ENCODE results near the gene HS6ST2. TPM values are rescaled to one million over a fixed set of nuclear protein-coding genes. Genes with fewer than 3 reads are reported as not detected.
A peak's percentile ranks its signal among the peaks of the same experiment; 100 is the strongest.

HS6ST2 gene
- polyA plus RNA-seq, 1 of the 3 experiments (the other 2 are of a cell fraction) = 0.05 TPM

GRCh38 chrX:132594129-132594528 is 364.3 kb downstream of the HS6ST2 start:
- TF ChIP-seq PBX3 (IDR thresholded peaks at IDR 0.05) = no peak
- Histone ChIP-seq H3K9me2 (no peaks in the 10 kb centered on the region), H3K36me3 (replicated peaks in 1 of 2; ENCODE audit: control insufficient read depth in 1 of 2, insufficient read depth in 2 of 2, low read length in 1 of 2) (no peaks in the 10 kb centered on the region), H3K4me1 (ENCODE audit: control insufficient read depth in 1 of 2, insufficient read depth in 2 of 2, low read depth in 1 of 2, low read length in 1 of 2) (no peaks in the 10 kb centered on the region; a peak in 1 of 4 replicates), H4K20me1 (ENCODE audit: insufficient read depth) (no peaks in the 10 kb centered on the region), H3K4me2 (no peak overlapping the region), H3K9me3 (no peaks in the 10 kb centered on the region), H3F3A (replicated peaks; ENCODE audit: insufficient read depth) (no peaks in the 10 kb centered on the region), H2AFZ (ENCODE audit: low read depth) (no peak overlapping the region), H3K27ac (ENCODE audit: low read depth in 2 of 2, low read length in 1 of 2) (no peak overlapping the region), H3K79me2 (ENCODE audit: insufficient read depth) (no peaks in the 10 kb centered on the region), H3K4me3 (ENCODE audit: low read depth in 2 of 2, low read length in 1 of 2) (no peak overlapping the region), H3K9ac (no peak overlapping the region), H3K27me3 (ENCODE audit: insufficient read depth) (no peaks in the 10 kb centered on the region; the same call in 1 of the 2 replicates)
- ChIA-PET CTCF (no interaction called here), POLR2A (no interaction called here)
- WGBS (ENCODE audit: low lambda C conversion rate) = 15% methylated on average over 5 of the region's 5 CpGs
- DNase-seq = no peak

GRCh38 chrX:132592880-132593279 is 365.5 kb downstream of the HS6ST2 start:
- H3K9me3 ChIP-seq = no peaks in the 10 kb centered on the region
- no peaks in the 10 kb centered on the region; a peak in 1 of 4 replicates for H3K4me1 ChIP-seq (ENCODE audit: control insufficient read depth in 1 of 2, insufficient read depth in 2 of 2, low read depth in 1 of 2, low read length in 1 of 2)
- no peaks in the 10 kb centered on the region; the same call in 1 of the 2 replicates for H3K27me3 ChIP-seq (ENCODE audit: insufficient read depth)
- H3K4me3 ChIP-seq (ENCODE audit: low read depth in 2 of 2, low read length in 1 of 2) = no peak overlapping the region
- CTCF ChIA-PET = interaction anchor here (0.9 to 1.3 kb wide), 3 partner anchors 11 to 300 kb away, joined by 3 to 6 read pairs (median 5); no protein-coding TSS in a partner anchor
- no peaks in the 10 kb centered on the region for H3K9me2 ChIP-seq
- 4% methylated on average over 2 of the region's 2 CpGs for WGBS (ENCODE audit: low lambda C conversion rate)
- no peak overlapping the region for H3K9ac ChIP-seq
- H4K20me1 ChIP-seq (ENCODE audit: insufficient read depth) = no peaks in the 10 kb centered on the region
- H2AFZ ChIP-seq (ENCODE audit: low read depth) = no peak overlapping the region
- TF ChIP-seq MAX (IDR thresholded peaks at IDR 0.05; ENCODE audit: low read depth) (no peak), SMC3 (IDR thresholded peaks at IDR 0.05; ENCODE audit: low read depth, low read length) (peak; percentile 20; the same call in 1 of the 2 replicates), CTCF (IDR thresholded peaks at IDR 0.05) (peak; percentile 35), RAD21 (IDR thresholded peaks at IDR 0.05; ENCODE audit: low read length) (peak; percentile 50)
- H3F3A ChIP-seq (replicated peaks; ENCODE audit: insufficient read depth) = no peaks in the 10 kb centered on the region
- POLR2A ChIA-PET = no interaction called here
- DNase-seq = peak; percentile 2
- no peak overlapping the region for H3K4me2 ChIP-seq
- no peaks in the 10 kb centered on the region for H3K36me3 ChIP-seq (replicated peaks in 1 of 2; ENCODE audit: control insufficient read depth in 1 of 2, insufficient read depth in 2 of 2, low read length in 1 of 2)
- no peaks in the 10 kb centered on the region for H3K79me2 ChIP-seq (ENCODE audit: insufficient read depth)
- no peak overlapping the region for H3K27ac ChIP-seq (ENCODE audit: low read depth in 2 of 2, low read length in 1 of 2)

- no peak overlapping the region for H2AFZ ChIP-seq (ENCODE audit: low read depth)
- POLR2A ChIA-PET = no interaction called here
- 44% methylated on average over 3 of the region's 3 CpGs for WGBS (ENCODE audit: low lambda C conversion rate)
- TF ChIP-seq SMC3 (IDR thresholded peaks at IDR 0.05; ENCODE audit: low read depth, low read length) = no peak
- TF ChIP-seq ZBTB33 (IDR thresholded peaks at IDR 0.05; ENCODE audit: borderline replicate concordance, low read depth) = no peak
- TF ChIP-seq EP300 (IDR thresholded peaks at IDR 0.05; ENCODE audit: borderline replicate concordance in 1 of 2, low read depth in 1 of 2, low read length in 1 of 2) = no peak
- no peak for TF ChIP-seq EZH2phosphoT487 (IDR thresholded peaks at IDR 0.05; ENCODE audit: borderline replicate concordance, low read depth)
- TF ChIP-seq FOXM1 (IDR thresholded peaks at IDR 0.05; ENCODE audit: low read depth) = no peak
- TF ChIP-seq USF1 (IDR thresholded peaks at IDR 0.05; ENCODE audit: borderline replicate concordance, low read depth) = no peak
- TF ChIP-seq TEAD4 (IDR thresholded peaks at IDR 0.05; ENCODE audit: borderline replicate concordance, insufficient read depth) = no peak
- TF ChIP-seq MAX (IDR thresholded peaks at IDR 0.05; ENCODE audit: low read depth) = no peak
- no peak for TF ChIP-seq RCOR1 (IDR thresholded peaks at IDR 0.05; ENCODE audit: low read length)
- TF ChIP-seq TAF1 (IDR thresholded peaks at IDR 0.05; ENCODE audit: borderline replicate concordance, low read depth, low read length) = no peak
- TF ChIP-seq ELF1 (IDR thresholded peaks at IDR 0.05) = no peak
Measured at GRCh38 chrX:132591719-132592275, 366.6 kb downstream of the HS6ST2 start.

More at GRCh38 chrX:132591719-132592275, 366.6 kb downstream of the HS6ST2 start:
- DNase-seq = no peak
- no peaks in the 10 kb centered on the region for H3F3A ChIP-seq (replicated peaks; ENCODE audit: insufficient read depth)
- no peaks in the 10 kb centered on the region for H3K79me2 ChIP-seq (ENCODE audit: insufficient read depth)
- no peak overlapping the region for H3K27ac ChIP-seq (ENCODE audit: low read depth in 2 of 2, low read length in 1 of 2)
- H3K9me3 ChIP-seq = no peaks in the 10 kb centered on the region
- no peaks in the 10 kb centered on the region for H3K9me2 ChIP-seq
- H3K27me3 ChIP-seq (ENCODE audit: insufficient read depth) = no peaks in the 10 kb centered on the region; the same call in 1 of the 2 replicates
- H3K9ac ChIP-seq = no peak overlapping the region
- H3K4me1 ChIP-seq (ENCODE audit: control insufficient read depth in 1 of 2, insufficient read depth in 2 of 2, low read depth in 1 of 2, low read length in 1 of 2) = no peaks in the 10 kb centered on the region; a peak in 1 of 4 replicates
- H3K36me3 ChIP-seq (replicated peaks in 1 of 2; ENCODE audit: control insufficient read depth in 1 of 2, insufficient read depth in 2 of 2, low read length in 1 of 2) = no peaks in the 10 kb centered on the region
- H3K4me2 ChIP-seq = no peak overlapping the region
- CTCF ChIA-PET = interaction anchor here (1.0 to 1.3 kb wide), 2 partner anchors 21 to 300 kb away, joined by 3 to 5 read pairs; no protein-coding TSS in a partner anchor
- H4K20me1 ChIP-seq (ENCODE audit: insufficient read depth) = no peaks in the 10 kb centered on the region
- H3K4me3 ChIP-seq (ENCODE audit: low read depth in 2 of 2, low read length in 1 of 2) = no peak overlapping the region

Measured in SK-N-SH (cell line).